ENCODE results near the gene LPP. TPM values are rescaled to one million over a fixed set of nuclear protein-coding genes. Genes with fewer than 3 reads are reported as not detected.

The LPP gene
- total and polyA plus RNA-seq, 2 donors (not counting 1 experiment from before 2014, with no cell fraction given), result 7.6 to 81.7 TPM

DNA sequence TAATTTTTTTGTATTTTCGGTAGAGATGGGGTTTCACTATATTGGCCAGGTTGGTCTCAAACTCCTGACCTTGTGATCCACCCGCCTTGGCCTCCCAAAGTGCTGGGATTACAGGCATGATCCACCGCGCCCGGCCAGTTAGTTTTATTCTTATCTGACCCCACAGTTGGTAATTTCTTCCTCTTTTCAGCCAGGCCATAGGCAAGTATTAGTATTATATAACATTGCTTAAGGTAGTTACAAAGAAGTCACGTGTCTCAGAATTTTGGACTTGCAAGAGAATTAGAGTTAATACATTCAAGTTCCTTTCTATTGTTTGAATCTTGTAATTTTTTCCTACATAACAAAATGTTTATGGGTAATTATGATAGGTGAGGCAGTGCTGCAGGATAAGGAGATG is 334.8 kb downstream of the LPP start:
- Mint-ChIP-seq H3K9me3 (ENCODE audit: insufficient read depth) (peaks cover 3% of the 10 kb centered on the region), H3K4me3 (peak overlapping the region; percentile 43), H3K4me1 (peaks cover 34% of the 10 kb centered on the region), H3K27ac (peak overlapping the region; percentile 81), H3K27me3 (no peaks in the 10 kb centered on the region)
- DNase-seq (no peak), ATAC-seq (ENCODE audit: low read depth) (no peak)
- Histone ChIP-seq H3K27ac (ENCODE audit: low read length in 2 of 2) (peak overlapping the region; percentile 55 to 85), H3K4me1 (ENCODE audit: control insufficient read depth in 2 of 2, insufficient read depth in 2 of 2, low read length in 2 of 2) (peaks cover 26 to 27% of the 10 kb centered on the region in 2 donors), H4K20me1 (ENCODE audit: control insufficient read depth, insufficient read depth, low read length, poor library complexity, severe bottlenecking) (no peaks in the 10 kb centered on the region), H3K4me2 (replicated peaks; ENCODE audit: low read depth, low read length, poor library complexity, severe bottlenecking) (no peak overlapping the region), H3K36me3 (replicated peaks in 1 of 2; ENCODE audit: control extremely low read depth in 1 of 2, control insufficient read depth in 1 of 2, extremely low read depth in 1 of 2, insufficient read depth in 2 of 2, low read length in 1 of 2) (peaks cover 6 to 11% of the 10 kb centered on the region in 2 experiments), H3K9me3 (ENCODE audit: control extremely low read depth in 1 of 3, control insufficient read depth in 2 of 3, insufficient read depth in 1 of 3, low read length in 2 of 3) (peaks cover 0 to 9% (median 0%) of the 10 kb centered on the region in 3 donors), H3K79me2 (ENCODE audit: control insufficient read depth, insufficient read depth, low read length) (no peaks in the 10 kb centered on the region), H3K9ac (ENCODE audit: low read length) (no peak overlapping the region), H3K4me3 (ENCODE audit: control extremely low read depth in 1 of 5, extremely low read depth in 1 of 5, insufficient read depth in 1 of 5, low read depth in 2 of 5, low read length in 4 of 5) (no peak overlapping the region), H3K27me3 (replicated peaks in 1 of 4; ENCODE audit: control extremely low read depth in 1 of 4, control insufficient read depth in 3 of 4, insufficient read depth in 4 of 4, low read length in 3 of 4) (no peaks in the 10 kb centered on the region), H2AFZ (ENCODE audit: insufficient read depth, low read depth, low read length, poor library complexity, severe bottlenecking) (no peak overlapping the region)
- 60% methylated on average over 1 of the region's 6 CpGs for WGBS (ENCODE audit: insufficient coverage)
- intact Hi-C loops (cut with micrococcal nuclease), result loop anchor here (1.0 to 5.0 kb wide), 3 partner anchors 50 to 746 kb away; no protein-coding TSS in a partner anchor
- ChIA-PET POLR2A (no interaction called here), CTCF (no interaction called here)
- no peak for TF ChIP-seq EZH2 (IDR thresholded peaks at IDR 0.05; ENCODE audit: borderline replicate concordance, insufficient read depth, low read depth, low read length, poor library complexity, severe bottlenecking)
- TF ChIP-seq, protein P1, sequence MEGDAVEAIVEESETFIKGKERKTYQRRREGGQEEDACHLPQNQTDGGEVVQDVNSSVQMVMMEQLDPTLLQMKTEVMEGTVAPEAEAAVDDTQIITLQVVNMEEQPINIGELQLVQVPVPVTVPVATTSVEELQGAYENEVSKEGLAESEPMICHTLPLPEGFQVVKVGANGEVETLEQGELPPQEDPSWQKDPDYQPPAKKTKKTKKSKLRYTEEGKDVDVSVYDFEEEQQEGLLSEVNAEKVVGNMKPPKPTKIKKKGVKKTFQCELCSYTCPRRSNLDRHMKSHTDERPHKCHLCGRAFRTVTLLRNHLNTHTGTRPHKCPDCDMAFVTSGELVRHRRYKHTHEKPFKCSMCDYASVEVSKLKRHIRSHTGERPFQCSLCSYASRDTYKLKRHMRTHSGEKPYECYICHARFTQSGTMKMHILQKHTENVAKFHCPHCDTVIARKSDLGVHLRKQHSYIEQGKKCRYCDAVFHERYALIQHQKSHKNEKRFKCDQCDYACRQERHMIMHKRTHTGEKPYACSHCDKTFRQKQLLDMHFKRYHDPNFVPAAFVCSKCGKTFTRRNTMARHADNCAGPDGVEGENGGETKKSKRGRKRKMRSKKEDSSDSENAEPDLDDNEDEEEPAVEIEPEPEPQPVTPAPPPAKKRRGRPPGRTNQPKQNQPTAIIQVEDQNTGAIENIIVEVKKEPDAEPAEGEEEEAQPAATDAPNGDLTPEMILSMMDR (IDR thresholded peaks at IDR 0.05), result no peak

DNA sequence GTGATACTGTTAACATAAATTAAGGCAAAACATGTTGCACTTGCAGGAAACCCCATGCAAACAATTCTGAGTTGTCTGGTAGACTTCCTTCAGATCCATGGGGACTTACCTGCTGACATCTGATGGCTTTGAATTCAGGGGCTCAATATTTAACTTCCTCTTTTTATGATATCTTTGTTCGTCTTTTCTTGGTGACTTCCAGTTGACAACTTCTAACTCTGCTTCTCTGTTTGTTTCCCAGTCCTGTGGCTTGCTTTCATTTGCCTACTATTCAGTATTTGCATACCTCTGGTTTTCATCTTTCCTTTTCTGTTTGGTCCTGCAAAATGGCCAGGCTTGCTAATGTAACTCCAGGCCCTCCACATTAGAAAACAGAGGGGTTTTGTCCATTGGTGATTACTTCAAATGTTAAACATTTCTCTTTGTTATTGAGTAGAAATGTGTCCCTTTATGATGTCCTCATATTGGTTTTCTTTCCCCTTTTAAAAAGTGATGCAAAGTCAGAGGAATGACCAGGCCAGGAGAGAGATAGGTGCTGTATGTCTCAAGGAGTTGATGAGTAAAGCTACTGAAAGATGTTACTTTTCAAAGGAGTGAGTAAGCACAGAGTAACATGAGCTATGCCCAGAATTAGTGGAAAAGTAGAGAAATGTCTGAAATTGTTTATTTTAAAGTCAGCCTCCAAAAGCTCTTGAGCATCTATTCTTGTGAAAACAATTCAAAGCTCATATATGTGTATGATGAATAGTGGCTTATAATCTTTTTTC is 335.9 kb downstream of the LPP start:
- Histone ChIP-seq H3K27me3 (replicated peaks in 1 of 4; ENCODE audit: control extremely low read depth in 1 of 4, control insufficient read depth in 3 of 4, insufficient read depth in 4 of 4, low read length in 3 of 4) (no peaks in the 10 kb centered on the region), H3K4me1 (ENCODE audit: control insufficient read depth in 2 of 2, insufficient read depth in 2 of 2, low read length in 2 of 2) (peaks cover 32 to 33% of the 10 kb centered on the region in 2 donors), H3K9ac (ENCODE audit: low read length) (no peak overlapping the region), H3K36me3 (replicated peaks in 1 of 2; ENCODE audit: control extremely low read depth in 1 of 2, control insufficient read depth in 1 of 2, extremely low read depth in 1 of 2, insufficient read depth in 2 of 2, low read length in 1 of 2) (peaks cover 3 to 8% of the 10 kb centered on the region in 2 experiments), H3K9me3 (ENCODE audit: control extremely low read depth in 1 of 3, control insufficient read depth in 2 of 3, insufficient read depth in 1 of 3, low read length in 2 of 3) (peaks cover 0 to 9% (median 0%) of the 10 kb centered on the region in 3 donors), H3K4me3 (ENCODE audit: control extremely low read depth in 1 of 5, extremely low read depth in 1 of 5, insufficient read depth in 1 of 5, low read depth in 2 of 5, low read length in 4 of 5) (peak overlapping the region in 1 of 5 experiments; percentile 13), H3K4me2 (replicated peaks; ENCODE audit: low read depth, low read length, poor library complexity, severe bottlenecking) (peak overlapping the region; percentile 50), H4K20me1 (ENCODE audit: control insufficient read depth, insufficient read depth, low read length, poor library complexity, severe bottlenecking) (no peaks in the 10 kb centered on the region), H3K27ac (ENCODE audit: low read length in 2 of 2) (peak overlapping the region; percentile 61 to 85), H2AFZ (ENCODE audit: insufficient read depth, low read depth, low read length, poor library complexity, severe bottlenecking) (no peak overlapping the region), H3K79me2 (ENCODE audit: control insufficient read depth, insufficient read depth, low read length) (no peaks in the 10 kb centered on the region)
- ATAC-seq (ENCODE audit: low read depth) (peak; percentile 90), DNase-seq (peak; percentile 80)
- H3K27ac Mint-ChIP-seq, result peak overlapping the region; percentile 81
- peak overlapping the region; percentile 32 for H3K4me3 Mint-ChIP-seq
- intact Hi-C loops (cut with micrococcal nuclease), result loop anchor here (1.0 to 5.0 kb wide), 3 partner anchors 51 to 748 kb away; no protein-coding TSS in a partner anchor
- H3K4me1 Mint-ChIP-seq, result peaks cover 43% of the 10 kb centered on the region
- no peaks in the 10 kb centered on the region for H3K27me3 Mint-ChIP-seq
- ChIA-PET CTCF (interaction anchor here (1.0 to 1.1 kb wide), 2 partner anchors 43 to 89 kb away, joined by 3 read pairs; no protein-coding TSS in a partner anchor), POLR2A (interaction anchor here (1.3 kb wide), 1 partner anchor 8 kb away, joined by 3 read pairs; no protein-coding TSS in a partner anchor)
- H3K9me3 Mint-ChIP-seq (ENCODE audit: insufficient read depth), result no peaks in the 10 kb centered on the region
- 0% methylated on average over 1 of the region's 1 CpG for WGBS (ENCODE audit: insufficient coverage)
- TF ChIP-seq, protein P1 (IDR thresholded peaks at IDR 0.05), result no peak
